Glomerular endothelial cell (primary cell): ENCODE measurements around the gene LARP4B. TPM values are rescaled to one million over a fixed set of nuclear protein-coding genes. Genes with fewer than 3 reads are reported as not detected.
"Not testable (repeated sequence)": the region's sequence is repeated elsewhere in the genome, so short reads cannot be mapped to it uniquely, and the experiment has no call there.

ENCODE experiments used
- DNase-seq: peaks from one replicate; pipeline ENCODE4 v3.0.0-alpha.2; 2011; ENCODE audit warnings: low read depth, low spot score; ENCODE audit errors: extremely low read depth
- total RNA-seq: library from RNA; depleted of rRNA; stranded (reverse); fragments of >200 nt; gene quantifications from 2 replicates; pipeline ENCODE4 v1.2.3, GENCODE V29; 2015

The LARP4B gene
- total RNA-seq, 1 donor from 2014 or later = 65.3 TPM

DNA sequence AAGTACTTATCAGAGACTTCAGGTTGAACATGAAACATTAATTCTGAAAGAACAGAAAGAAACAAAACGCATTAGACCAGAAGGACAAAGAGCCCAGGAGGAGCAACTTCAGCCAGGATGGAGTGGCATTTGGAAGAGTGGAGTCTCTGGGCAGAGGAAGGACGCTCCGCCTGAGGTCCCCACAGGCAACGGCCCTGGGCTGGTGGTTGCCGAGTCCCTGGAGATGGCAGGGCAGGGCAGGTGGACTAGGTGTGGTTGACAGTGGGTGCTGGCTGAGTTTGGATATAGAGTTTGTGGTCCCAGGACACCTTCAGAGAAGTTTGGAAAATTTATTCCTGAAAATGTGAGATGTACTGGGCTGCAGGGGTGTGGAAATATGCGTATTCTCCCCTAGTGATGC, 27.4 kb upstream of the LARP4B start:
- no peak for DNase-seq

DNA sequence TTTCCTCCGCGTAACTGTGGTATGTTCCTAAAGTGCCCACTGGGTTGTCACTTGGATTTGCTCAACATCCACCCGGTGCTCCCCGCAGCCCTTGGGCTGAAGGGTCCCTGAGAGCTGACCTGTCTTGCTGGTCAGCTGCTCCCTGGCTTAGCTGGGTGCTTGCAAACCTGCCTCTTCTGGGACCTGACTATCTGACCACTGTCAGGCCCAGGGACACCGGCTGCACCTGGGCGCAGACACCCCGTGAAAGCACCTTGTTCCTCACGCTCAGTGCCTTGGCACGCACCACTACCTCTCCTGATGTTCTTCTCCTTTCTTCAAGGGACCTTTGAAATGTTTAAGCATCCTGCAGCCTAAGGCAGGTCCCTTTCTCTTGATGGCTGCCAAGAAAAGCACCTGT, 26.6 kb upstream of the LARP4B start:
- no peak for DNase-seq

DNA sequence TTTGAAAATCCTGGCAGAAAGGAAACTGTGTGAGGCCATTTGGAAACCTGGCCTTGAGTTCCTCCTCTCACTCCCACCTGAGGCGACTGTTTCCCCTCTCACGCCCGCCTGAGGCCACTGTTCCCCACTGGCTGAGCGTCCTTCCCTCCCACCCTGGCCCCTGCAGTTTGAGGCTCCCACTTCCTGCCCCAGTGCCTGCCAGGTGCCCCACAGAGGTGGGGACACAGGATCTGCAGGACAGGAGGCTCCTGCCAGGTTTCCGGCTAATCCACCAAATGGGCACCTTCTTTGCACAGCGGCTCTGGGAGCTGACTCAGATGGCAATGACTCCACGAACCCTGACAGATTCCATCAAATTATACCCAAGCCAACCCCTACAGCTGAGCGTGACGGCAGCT, 24.3 kb upstream of the LARP4B start:
- DNase-seq = no peak

DNA sequence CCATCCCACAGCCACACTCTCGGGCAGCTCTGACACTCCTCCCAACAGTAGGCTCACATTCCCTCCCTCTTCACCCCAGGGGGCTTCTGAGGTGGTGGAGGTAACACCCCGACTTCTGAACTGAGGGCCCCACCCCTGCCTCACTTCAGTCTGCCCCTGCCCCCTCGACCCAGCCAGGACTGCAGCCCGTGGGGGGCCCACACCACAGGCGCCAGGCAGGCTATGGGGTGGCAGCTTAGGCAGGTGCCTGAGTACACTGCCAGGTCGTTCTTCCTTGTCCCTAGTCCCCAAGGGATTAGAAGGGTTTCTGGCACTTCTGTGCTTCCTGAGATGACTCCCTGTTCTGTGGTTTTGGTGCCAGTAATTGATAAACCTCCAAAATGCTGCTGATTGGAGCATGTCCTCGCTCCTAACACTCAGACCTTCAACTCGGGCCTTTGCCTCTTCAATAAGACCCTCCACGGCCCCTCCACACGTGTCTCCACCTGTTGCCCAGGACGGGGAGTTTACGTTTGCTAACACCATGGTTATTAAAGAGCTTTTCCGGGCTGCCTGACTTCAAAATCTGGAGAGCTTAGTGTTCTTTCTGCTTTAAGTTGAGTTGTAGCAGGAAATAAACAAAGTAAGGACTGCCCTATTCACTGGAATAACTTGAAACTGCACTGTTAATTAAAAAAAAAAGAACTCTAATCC, 23.8 kb upstream of the LARP4B start:
- no peak for DNase-seq

DNA sequence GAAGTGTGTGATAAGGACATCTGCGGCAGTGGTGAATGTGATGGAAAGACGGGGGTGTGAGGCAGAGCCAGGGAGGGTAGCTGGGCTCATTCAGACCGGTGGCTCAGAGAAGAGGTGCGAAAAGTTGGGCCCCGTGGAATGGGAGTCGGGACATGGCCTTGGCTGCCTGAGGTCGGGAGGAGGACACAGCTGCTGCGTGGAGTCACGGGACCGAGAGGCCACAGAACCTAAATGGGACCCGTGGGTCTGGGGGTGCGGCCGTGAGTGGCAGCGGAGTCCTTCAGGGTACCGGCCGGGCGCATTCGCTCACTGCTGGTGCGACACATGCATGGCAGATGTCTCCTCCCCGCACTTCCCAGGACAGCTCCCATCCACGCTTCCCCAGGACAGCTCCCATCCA, 22.9 kb upstream of the LARP4B start:
- DNase-seq = no peak

DNA sequence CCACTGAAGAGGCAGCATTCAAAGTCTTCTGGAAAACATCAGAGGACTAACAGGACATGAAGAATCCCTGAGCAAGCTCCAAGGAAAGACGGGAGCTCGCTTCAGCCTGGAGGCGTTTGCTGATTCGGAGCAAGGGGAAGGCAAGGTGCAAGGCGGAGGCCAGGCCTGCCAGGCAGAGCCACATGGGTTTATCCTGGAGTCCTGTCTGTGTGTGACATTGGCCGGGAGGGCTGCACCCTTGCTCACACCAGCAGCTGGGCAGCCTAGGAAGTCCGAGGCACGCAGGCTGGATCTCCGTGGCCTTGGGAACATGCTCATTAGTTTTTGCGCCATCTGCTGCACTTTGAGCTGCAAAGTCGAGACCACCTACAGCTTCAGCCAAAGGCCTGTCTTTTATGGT, 22.3 kb upstream of the LARP4B start:
- no peak for DNase-seq

DNA sequence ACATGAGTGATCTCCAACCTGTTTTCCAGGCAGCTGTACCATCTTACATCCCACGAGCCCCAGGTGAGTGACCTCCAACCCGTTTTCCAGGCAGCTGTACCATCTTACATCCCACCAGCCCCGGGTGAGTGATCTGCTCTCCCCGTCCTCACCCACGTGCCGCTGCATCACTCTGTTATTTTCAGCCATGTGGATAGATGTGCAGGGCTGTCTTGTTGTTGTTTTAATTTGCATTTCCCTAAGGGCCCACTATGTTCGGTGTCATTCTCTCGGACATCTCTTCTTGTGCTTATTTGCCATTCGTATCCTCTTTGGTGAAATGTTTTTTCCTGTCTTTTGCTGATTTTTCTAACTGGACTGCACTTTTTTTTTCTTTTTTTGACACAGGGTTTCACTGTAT, 17.9 kb upstream of the LARP4B start:
- no peak for DNase-seq

DNA sequence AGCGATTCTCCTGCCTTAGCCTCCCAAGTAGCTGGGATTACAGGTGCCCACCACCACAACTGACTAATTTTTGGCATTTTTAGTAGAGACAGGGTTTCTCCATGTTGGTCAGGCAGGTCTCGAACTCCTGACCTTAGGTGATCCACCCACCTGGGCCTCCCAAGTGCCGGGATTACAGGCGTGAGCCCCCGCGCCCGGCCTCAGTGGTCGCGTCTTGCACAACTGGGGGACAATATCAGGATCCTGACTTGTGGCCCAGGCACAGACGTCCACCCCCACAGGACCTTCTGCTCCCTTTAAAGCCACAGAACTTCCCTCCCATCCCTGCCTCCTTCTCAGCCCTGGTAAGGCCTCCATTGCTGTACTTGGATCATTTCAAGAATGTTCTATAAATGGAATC, 16.8 kb upstream of the LARP4B start:
- no peak for DNase-seq

DNA sequence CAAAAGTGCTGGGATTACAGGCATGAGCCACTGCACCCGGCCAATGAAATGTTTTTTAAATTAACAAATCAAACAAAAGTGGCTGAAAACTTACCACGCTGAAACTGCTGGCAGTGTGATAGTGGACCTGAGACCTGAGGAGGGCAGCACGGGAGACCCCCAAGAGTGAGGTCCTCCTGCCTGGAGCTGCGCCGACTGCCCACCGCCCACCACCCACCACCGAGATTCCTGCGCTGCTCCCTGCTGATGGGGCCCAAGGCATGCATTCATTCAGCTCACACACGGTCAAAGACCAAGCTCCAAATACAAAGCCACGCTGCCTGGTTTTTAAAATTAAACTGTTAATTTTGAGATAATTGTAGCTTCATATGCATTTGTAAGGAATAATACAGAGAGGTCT, 16.4 kb upstream of the LARP4B start:
- no peak for DNase-seq

DNA sequence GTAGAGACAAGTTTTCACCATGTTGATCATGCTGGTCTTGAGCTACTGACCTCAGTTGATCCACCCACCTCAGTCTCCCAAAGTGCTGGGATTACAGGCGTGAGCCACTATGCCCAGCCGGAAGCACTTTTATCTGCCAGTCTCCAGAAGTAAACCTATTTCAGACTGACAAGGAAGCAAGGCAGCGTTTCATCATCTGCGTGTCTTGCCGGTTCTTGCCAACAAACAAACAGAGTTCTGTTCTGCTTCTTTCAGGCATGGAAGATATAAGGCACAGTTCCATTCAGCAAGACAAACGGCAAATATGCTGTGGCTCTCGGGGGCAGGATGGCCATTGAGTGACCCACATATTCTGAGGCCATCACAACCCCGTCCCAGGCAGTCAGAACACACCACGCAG, 15.5 kb upstream of the LARP4B start:
- DNase-seq = no peak

DNA sequence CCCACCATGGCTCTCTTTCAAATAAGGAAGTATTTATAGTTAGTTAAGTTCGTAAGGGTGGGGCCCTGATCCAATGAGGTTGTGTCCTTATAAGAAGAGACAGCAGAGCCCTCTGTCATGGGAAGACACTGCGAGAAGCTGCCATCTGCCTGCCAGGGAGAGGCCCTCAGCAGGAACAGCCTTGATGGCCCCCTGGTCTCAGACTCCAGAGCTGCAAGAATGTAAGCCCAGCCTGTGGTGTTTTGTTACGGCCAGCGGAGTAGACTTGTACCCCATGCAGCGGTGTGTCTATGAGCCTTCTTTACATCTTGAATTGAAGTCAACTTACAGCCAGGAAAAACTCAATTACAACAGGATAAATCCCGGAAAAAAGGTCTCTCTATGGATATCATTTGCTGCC, 14.3 kb upstream of the LARP4B start:
- DNase-seq = no peak

DNA sequence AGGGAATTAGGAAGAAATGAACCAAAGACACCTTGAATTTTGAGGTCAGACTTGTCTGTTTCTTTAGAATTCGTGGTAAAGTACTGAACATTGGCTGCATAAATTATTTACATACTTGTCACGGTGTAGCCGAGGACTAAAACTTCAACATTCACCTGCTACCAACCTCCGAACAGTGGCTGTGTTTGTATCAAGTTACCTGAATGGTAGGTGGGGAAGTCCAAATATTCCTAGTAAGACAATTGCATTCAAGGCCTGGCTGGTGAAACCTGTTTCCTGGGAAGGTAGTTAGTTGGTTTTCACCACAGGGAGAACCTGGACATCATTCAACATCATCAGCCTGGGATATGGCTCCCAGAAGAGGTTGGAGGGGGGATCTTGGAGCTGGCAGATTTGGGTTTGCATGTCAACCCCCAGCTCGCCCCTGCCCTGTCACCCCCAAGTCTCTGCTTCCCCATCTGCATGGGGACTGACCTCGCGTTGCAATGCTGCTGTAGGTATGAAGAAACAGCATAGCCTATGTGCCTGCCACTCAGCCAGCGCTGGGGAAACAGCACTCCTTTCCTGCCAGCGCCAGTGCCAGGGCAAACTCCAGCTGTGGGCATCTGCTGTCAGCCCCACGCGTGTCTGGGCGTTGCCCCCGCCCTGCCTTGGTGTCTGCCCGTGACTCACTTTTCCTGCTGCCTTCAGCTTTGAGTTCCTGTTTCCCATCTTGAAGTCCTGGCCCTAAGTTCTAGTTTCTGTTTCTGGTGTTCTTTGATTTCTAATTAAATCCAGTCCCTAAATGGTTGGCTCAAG, 12.7 kb upstream of the LARP4B start:
- DNase-seq = peak; percentile 33

DNA sequence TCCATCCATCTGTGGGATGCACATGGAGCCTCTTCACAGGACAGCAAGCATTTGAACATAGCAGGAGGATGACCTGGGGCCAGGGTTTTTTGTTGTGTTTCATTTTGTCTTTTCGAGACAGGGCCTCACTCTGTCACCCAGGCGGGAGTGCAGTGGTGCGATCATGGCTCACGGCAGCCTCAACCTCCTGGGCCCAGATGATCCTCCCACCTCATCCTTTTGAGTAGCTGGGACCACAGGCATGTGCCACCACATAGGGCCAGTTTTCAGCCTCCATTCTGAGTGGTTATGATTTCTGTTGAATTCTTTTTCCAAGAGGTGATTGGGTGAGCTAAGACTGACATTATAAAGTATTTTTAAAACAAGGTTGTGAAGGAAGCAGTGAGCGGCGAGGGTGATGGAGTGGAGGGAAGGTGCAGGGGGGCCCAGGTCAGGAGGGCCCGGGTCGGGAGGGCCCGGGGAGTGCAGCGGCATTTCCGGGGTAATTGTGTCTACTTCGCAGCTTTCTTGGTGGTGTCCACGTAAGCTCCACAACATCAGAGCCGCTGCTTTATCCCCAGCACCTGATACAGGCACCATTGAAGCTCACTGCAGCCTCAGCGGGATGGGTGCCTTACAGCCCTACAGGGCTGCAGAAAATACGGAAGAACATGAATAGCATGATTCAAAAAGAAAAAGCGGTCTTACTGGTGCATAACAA, 12.0 kb upstream of the LARP4B start:
- no peak for DNase-seq

DNA sequence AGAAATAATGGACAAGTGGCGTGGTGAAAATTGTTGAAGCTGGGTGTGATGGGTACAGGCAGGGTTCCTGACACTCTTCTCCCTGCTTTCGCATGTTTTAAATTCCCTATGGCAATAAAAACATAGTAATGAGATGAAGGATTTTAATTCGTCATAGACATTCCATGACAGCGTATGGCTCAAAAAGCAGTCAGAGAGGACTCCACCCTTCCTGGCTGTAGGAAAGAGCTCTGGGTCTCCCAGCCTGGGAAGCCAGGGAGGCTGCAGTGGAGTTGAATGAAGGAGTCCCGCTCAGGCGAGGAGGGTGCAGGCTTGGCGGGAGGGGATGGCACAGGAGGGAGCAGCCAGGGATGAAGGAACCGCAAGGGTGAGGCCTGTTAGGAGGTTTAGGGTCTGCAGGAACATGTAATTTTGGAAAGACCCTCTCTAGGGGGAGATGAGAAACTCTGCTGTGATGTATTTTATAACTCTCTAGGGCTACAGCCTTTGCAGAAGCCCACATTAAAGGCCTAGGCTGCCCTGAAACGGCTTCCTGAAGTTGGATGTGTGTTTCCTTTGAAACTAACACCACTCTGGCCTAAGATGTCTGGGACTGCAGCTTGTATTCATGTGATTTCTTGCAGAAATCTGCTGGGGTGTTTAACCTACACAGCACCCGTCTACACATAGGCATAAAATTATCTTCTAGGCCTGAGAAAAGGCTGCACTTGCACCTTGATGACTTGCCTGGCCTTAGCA, 7.6 kb upstream of the LARP4B start:
- DNase-seq = no peak

DNA sequence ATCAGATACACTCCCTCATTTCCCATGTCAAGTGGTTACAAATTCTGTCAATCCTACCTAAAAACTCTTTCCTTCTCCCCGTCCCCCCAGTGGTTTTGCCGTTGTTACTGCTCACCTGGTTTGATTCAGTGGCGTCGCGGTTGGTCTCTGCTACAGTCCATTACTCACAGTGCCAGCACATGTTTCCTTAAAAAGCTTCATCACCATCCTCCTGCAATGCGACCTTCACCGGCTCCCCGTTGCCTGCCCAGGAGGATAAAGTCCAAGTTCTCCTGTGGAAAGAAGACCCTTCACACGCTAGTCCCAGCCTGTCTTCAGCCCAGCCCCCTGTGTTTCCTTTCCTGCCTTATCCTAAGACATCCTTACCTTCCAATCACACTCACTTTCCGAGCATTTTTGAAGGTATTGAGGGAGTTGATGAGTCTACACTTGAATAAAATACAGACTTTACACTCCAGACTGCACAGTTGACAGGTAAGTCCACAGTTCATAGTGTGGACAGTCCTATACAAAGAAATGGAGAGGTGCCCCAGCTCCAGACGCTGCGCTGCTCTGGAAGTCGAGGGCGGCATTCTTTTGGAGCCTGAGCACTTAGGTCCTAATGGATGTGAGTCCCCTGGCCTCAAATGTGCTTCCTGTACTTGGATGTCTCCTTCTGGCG, 3.4 kb upstream of the LARP4B start:
- DNase-seq = no peak

DNA sequence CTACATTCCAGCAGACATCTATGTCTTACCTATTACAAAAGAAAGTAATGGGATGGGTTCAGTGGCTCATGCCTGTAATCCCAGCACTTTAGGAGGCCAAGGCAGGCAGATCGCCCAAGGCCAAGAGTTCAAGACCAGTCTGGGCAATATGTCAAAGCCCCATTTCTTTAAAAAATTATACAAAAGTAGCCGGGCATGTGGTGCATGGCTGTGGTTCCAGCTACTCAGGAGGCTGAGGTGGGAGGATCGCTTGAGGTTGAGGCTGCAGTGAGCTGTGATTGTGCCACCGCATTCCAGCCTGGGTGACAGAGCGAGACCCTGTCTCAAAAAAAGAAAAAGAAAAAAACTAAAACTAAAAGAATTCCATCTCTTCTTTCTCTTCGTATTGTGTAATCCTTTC, 2.7 kb upstream of the LARP4B start:
- DNase-seq = not testable (repeated sequence)

DNA sequence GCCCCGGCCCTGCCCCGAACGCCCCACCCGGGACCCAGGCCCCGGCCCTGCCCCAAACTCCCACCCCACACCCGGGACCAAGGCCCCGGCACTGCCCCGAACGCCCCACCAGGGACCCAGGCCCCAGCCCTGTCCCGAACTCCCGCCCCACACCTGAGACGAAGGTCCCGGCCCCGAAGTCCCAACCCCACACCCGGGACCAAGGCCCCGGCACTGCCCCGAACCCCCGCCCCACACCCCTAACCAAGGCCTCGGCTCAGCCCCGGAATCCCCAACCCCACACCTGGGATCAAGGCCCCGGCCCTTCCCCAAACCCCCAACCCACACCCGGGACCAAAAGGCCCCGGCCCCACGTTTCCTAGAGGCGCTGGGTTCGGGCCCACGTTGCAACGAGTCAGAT, 1.1 kb upstream of the LARP4B start:
- no peak for DNase-seq

DNA sequence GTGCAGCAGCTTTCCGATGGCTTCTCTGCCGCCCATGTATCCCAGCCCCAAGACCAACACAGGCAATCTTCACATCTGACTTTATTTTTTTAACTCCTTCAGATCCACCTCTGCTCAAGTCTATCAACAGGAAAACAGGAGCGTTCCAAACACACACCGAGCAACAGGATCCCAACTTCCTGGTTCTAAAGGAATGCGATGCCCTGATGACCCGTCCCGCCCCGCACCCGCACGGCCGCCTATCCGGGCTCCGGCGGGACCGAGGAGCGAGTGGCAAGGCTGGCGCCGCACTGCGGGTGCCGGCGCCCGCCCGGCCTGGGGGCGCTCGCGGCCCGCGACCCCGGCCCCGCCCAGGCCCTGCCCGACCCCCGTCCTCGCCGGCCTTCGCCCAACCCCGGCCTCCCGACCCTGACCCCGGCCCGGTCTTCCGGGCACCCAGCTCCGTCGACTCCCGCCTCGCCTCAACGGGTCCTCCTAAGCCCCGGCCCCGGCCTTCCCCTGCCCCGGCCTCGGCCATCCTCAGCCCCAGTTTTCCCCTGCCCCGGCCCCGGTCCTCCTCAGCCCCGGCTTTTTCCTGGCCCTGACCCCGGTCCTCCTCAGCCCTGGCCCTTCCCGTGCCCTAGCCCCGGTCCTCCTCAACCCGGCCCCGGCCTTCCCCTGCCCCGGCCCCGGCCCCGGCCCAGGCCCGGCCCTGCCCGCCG, 730 bp downstream of the LARP4B start:
- no peak for DNase-seq

DNA sequence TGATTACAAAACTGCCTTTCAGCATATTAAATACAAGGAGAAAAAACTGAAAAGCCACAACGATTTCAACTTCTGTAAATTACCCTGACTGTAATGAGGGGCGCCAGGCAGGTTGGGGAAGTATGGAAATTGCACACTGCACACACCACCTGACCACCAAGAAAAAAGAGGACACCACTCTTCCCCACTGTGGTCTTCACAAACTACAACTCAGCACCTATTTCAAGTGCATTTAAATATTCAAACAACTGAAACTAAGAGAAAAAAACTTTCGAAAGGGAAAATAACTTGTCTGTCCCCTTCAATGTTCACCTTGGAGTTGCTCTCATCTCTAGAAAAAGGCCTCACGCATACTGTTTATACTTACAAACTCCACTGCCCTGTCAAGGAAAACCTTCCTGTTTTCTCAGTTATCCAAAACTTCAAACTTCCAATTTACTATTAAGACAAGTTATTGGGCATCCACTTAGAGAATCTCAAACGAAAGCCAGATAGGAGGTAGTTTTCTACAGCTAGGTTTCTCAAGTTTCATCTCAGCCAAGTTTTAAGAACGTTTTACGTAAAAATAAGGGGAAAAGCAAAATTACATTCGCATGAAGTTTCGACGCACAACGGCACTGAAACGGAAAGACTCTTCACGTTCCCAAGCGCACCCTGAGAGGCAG, 1.4 kb downstream of the LARP4B start:
- no peak for DNase-seq

DNA sequence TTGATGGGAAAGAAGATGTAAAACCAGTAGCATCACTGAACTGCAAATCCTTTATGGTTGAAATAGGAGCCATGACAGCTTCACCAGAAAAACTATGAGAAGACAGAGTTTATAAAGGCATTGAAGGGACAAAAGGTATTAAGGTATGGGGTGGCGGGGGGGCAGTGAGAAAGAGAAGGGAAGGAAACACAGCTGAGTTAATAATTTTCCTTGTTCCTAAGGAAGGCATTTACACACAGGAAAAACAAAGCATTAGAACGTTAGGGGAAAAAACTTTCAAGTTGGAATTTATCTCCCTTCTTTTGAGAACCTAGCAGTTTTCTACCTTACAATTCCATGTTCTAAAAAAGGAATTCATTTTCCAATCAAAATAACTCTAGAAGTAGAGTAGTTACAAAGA, 4.4 kb downstream of the LARP4B start:
- DNase-seq = no peak
